A549 (cell line): Measurements from ENCODE around the gene KRT7. TPM values are rescaled to one million over a fixed set of nuclear protein-coding genes. Genes with fewer than 3 reads are reported as not detected.
A peak's percentile ranks its signal among the peaks of the same experiment; 100 is the strongest.

Experiments used
- ATAC-seq, 2 experiments: fragments of 200-7000 bp in 1 of 2; fragments of >200 bp in 1 of 2; cut with Nextera tagmentation in 1 of 2; cut with Tn5 transposase in 1 of 2; 3 replicates each; pipeline versions ENCODE4 v1.8.0 to v1.9.1; 2018 to 2020; ENCODE audit warnings: mild to moderate bottlenecking in 1 of 2, moderate library complexity in 1 of 2
- CTCF ChIA-PET: fragments of 300-600 bp; sonication (Branson Sonifier 250); formaldehyde crosslinking; extraction: SDS; loops from one replicate; lab custom pipeline; 2021; ENCODE audit warnings: antibody characterized with exemption, inconsistent platforms; lab: Yijun Ruan, JAX
- POLR2A ChIA-PET: fragments of 350-600 bp; formaldehyde crosslinking; extraction: SDS; loops from one replicate; lab custom pipeline; 2021; ENCODE audit warnings: antibody characterized with exemption, inconsistent platforms; lab: Yijun Ruan, JAX
- DNase-seq, 2 experiments: peaks; one replicate each; pipeline versions ENCODE4 v3.0.0 to v3.0.0-alpha.2; 2011 to 2016; ENCODE audit warnings: low read depth in 1 of 2, low spot score in 1 of 2
- FAIRE-seq: peaks from 2 replicates; lab custom pipeline; 2011; peaks lifted over from hg19 to GRCh38; lab: Jason Lieb, UNC
- H3K27ac ChIP-seq, 2 experiments: fragments of >200 bp; sonication (Bioruptor Twin); formaldehyde crosslinking; 3 replicates each; pipeline ENCODE4 v1.5.1; 2016 to 2017
- H3K4me1 ChIP-seq: fragments of >200 bp; sonication (Bioruptor Twin); formaldehyde crosslinking; 3 replicates; pipeline ENCODE4 v1.6.1; 2016
- H3K4me2 ChIP-seq: fragments of >200 bp; sonication (Bioruptor Twin); formaldehyde crosslinking; 3 replicates; pipeline ENCODE4 v1.6.1; 2016
- H3K4me3 ChIP-seq: fragments of >200 bp; sonication (Bioruptor Twin); formaldehyde crosslinking; 3 replicates; pipeline ENCODE4 v1.5.1; 2016
- H3K9me3 ChIP-seq: fragments of >200 bp; sonication (Bioruptor Twin); formaldehyde crosslinking; 3 replicates; pipeline ENCODE4 v1.6.1; 2016
- ATOH8 ChIP-seq: fragments of 250-450 bp; sonication (Bioruptor Pico); IDR thresholded peaks from 2 replicates; pipeline ENCODE4 v1.5.0; 2020; ENCODE audit warnings: low read depth, mild to moderate bottlenecking, moderate library complexity
- E2F6 ChIP-seq: IDR thresholded peaks from 2 replicates; pipeline ENCODE4 v1.6.1; 2012; ENCODE audit warnings: low read depth, borderline replicate concordance
- FOXS1 ChIP-seq: fragments of 250-450 bp; sonication (Bioruptor Pico); IDR thresholded peaks from 2 replicates; pipeline ENCODE4 v1.5.0; 2020; ENCODE audit warnings: mild to moderate bottlenecking, moderate library complexity
- HES2 ChIP-seq: fragments of >200 bp; sonication (Bioruptor Twin); formaldehyde crosslinking; IDR thresholded peaks from 2 replicates; pipeline ENCODE4 v1.6.1; 2016
- HMGXB4 ChIP-seq: fragments of 250-450 bp; sonication (Bioruptor Pico); IDR thresholded peaks from 2 replicates; pipeline ENCODE4 v1.5.0; 2021; ENCODE audit warnings: mild to moderate bottlenecking, moderate library complexity, borderline replicate concordance
- HOXB13 ChIP-seq: fragments of 250-450 bp; sonication (Bioruptor Pico); IDR thresholded peaks from 2 replicates; pipeline ENCODE4 v1.5.0; 2020; ENCODE audit warnings: low read depth, mild to moderate bottlenecking, moderate library complexity
- NR3C1 ChIP-seq: fragments of >200 bp; sonication (Bioruptor Twin); formaldehyde crosslinking; IDR thresholded peaks from 3 replicates; pipeline ENCODE4 v1.6.1; 2017
- RAD21 ChIP-seq, 2 experiments: fragments of >200 bp in 1 of 2; sonication (Bioruptor Twin) in 1 of 2; formaldehyde crosslinking in 1 of 2; IDR thresholded peaks in 1 of 2; conservative IDR thresholded peaks in 1 of 2; 2 replicates in 1 of 2; 3 replicates in 1 of 2; pipeline ENCODE4 v1.6.1; 2012 to 2018; ENCODE audit warnings: inconsistent platforms in 1 of 2
- REST ChIP-seq: fragments of 200-600 bp; sonication (generic); IDR thresholded peaks from 2 replicates; pipeline ENCODE4 v1.6.1; 2016; ENCODE audit warnings: antibody characterized with exemption, mild to moderate bottlenecking, moderate library complexity
- USF2 ChIP-seq: fragments of 450-650 bp; IDR thresholded peaks from 2 replicates; pipeline ENCODE4 v1.6.1; 2014; ENCODE audit warnings: antibody characterized with exemption
- WGBS: methylation state at CpG from one replicate; pipeline ENCODE4 v1.1.6; 2017; ENCODE audit errors: missing lambda C conversion rate; 5-methylcytosine and 5-hydroxymethylcytosine counted together
- polyA plus RNA-seq, 4 experiments: library from polyadenylated mRNA; depleted of rRNA in 3 of 4; stranded (reverse); fragments of >200 nt; fragmentation: RNase III in 1 of 4; extraction: RNeasy Plus Mini Kit Qiagen cat#74134 plus additional on column Dnase treatment in 1 of 4; gene quantifications; 2 replicates in 3 of 4; 3 replicates in 1 of 4; pipeline ENCODE4 v1.2.3, GENCODE V29; 2011 to 2017

The KRT7 gene
- polyA plus RNA-seq, 2 of the 4 experiments (the other 2 are of a cell fraction) = 2,623 to 3,055 TPM

GRCh38 chr12:52294803-52295202 is 61.8 kb downstream of the KRT7 start:
- POLR2A ChIA-PET = interaction anchor here (0.7 to 0.9 kb wide), 2 partner anchors 10 to 12 kb away, joined by 3 read pairs; no protein-coding TSS in a partner anchor
- peak overlapping the region in 1 of 2 experiments; percentile 64; a peak in 2 of 6 replicates for H3K27ac ChIP-seq
- no peak for TF ChIP-seq HES2
- no peak for TF ChIP-seq HMGXB4 (CRISPR knock-in tag)
- H3K9me3 ChIP-seq = no peaks in the 10 kb centered on the region
- peaks cover 28% of the 10 kb centered on the region for H3K4me1 ChIP-seq
- no peak overlapping the region for H3K4me2 ChIP-seq
- no peak for ATAC-seq
- WGBS = 49% methylated on average over 1 of the region's 1 CpG
- H3K4me3 ChIP-seq = no peak overlapping the region
- no peak for DNase-seq
- FAIRE-seq = no peak
- CTCF ChIA-PET = interaction anchor here (1.0 to 7.4 kb wide), 12 partner anchors 8 to 590 kb away, joined by 3 to 42 read pairs (median 8); no protein-coding TSS in a partner anchor

GRCh38 chr12:52295663-52296062 is 62.6 kb downstream of the KRT7 start:
- TF ChIP-seq E2F6 (no peak), USF2 (no peak), FOXS1 (no peak), HMGXB4 (CRISPR knock-in tag) (no peak), RAD21 (conservative IDR thresholded peaks at IDR 0.05 in 1 of 2, IDR thresholded peaks at IDR 0.05 in 1 of 2) (no peak), REST (no peak), HOXB13 (CRISPR knock-in tag) (no peak), HES2 (no peak), ATOH8 (CRISPR knock-in tag) (no peak), NR3C1 (no peak)
- H3K4me3 ChIP-seq = no peak overlapping the region
- WGBS = 50% methylated on average over 1 of the region's 1 CpG
- H3K4me2 ChIP-seq = no peak overlapping the region
- no peak for ATAC-seq
- peaks cover 28% of the 10 kb centered on the region for H3K4me1 ChIP-seq
- no peak for DNase-seq
- peak overlapping the region in 1 of 2 experiments; percentile 19; a peak in 1 of 6 replicates for H3K27ac ChIP-seq
- ChIA-PET POLR2A (no interaction called here), CTCF (interaction anchor here (0.8 to 7.4 kb wide), 10 partner anchors 9 to 589 kb away, joined by 3 to 42 read pairs (median 8); no protein-coding TSS in a partner anchor)
- FAIRE-seq = no peak
- no peaks in the 10 kb centered on the region for H3K9me3 ChIP-seq
